WI38 (cell line): ENCODE results near the gene ZP1.

Experiments used
- H3K4me3 ChIP-seq: 2 replicates; pipeline ENCODE4 v1.5.1; 2011; ENCODE audit warnings: low read depth, mild to moderate bottlenecking, control low read depth, low read length
- CTCF ChIP-seq: IDR thresholded peaks from 2 replicates; pipeline ENCODE4 v1.5.1; 2012; ENCODE audit warnings: low read depth, mild to moderate bottlenecking, control low read depth, low read length

The ZP1 gene

GRCh38 chr11:60872124-60872960 is 5.0 kb downstream of the ZP1 start:
- no peak overlapping the region for H3K4me3 ChIP-seq
- TF ChIP-seq CTCF, result no peak

GRCh38 chr11:60872961-60873524 is 5.7 kb downstream of the ZP1 start:
- TF ChIP-seq CTCF, result no peak
- H3K4me3 ChIP-seq, result peak overlapping the region; percentile 10; the same call in 1 of the 2 replicates

- H3K4me3 ChIP-seq, result peak overlapping the region; percentile 10; the same call in 1 of the 2 replicates
- TF ChIP-seq CTCF, result no peak
These were observed 6.2 kb downstream of the ZP1 start for GRCh38 chr11:60873533-60873932.

GRCh38 chr11:60874421-60875365 is 7.4 kb downstream of the ZP1 start:
- TF ChIP-seq CTCF, result no peak
- no peak overlapping the region for H3K4me3 ChIP-seq

GRCh38 chr11:60875366-60876167 is 8.2 kb downstream of the ZP1 start:
- no peak overlapping the region for H3K4me3 ChIP-seq
- TF ChIP-seq CTCF, result no peak

GRCh38 chr11:60876168-60876485 is 8.8 kb downstream of the ZP1 start:
- H3K4me3 ChIP-seq, result no peak overlapping the region
- TF ChIP-seq CTCF, result no peak
